Activated gamma-delta T cell treated with Interleukin-2 at 50 U/mL for 16 hours (primary cell): Measurements from ENCODE around the gene PRCP.

ENCODE experiments used
- DNase-seq: peaks from one replicate; pipeline ENCODE4 v3.0.0-alpha.2; 2020

The PRCP gene

DNA sequence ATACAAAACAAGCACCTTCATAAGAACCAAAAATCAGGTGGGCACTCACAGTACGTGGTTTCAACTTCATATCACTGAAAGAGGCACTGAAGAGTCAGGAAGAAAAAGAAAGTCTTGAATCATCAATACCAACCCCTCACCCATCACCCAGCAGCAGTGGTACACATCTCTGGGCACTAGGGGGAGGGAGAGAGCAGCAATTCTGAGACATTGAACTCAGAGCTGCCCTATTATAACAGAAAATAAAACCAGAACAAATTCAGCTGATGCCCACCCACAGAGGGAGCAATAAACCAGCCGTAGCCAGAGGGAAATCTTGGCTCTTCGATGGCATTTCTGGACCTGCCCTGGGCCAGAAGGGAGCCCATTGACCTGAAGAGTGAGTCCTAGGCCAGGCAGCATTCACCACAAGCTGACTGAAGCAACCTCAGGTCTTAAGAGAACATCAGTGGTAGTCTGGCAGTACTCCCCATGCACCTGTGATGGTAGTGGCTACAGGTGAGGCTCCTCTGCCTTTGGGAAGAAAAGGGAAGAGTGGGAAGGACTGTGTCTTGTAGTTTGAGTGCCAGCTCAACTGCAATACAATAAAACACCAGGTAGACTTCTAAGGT is 124.4 kb downstream of the PRCP start:
- no peak for DNase-seq

DNA sequence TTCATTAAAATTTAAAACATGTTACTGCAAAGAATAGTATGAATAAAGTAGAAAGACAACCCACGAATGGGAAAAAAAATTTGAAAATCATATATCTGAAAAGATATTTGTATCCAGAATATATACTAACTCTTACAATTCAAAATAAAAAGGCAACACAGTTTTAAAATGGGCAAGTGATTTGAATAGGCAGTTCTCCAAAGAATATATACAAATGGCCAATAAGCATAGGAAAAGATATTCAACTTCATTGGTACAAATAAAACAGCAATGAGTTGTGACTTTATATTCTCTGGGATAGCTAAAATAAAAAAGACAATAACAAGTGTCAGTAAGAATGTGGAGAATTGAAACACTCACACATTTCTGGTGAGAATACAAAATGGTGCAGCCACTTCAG is 125.0 kb downstream of the PRCP start:
- no peak for DNase-seq
